ENCODE measurements around the gene DPH1.
A peak's percentile ranks its signal among the peaks of the same experiment; 100 is the strongest.

DPH1 gene

DNA sequence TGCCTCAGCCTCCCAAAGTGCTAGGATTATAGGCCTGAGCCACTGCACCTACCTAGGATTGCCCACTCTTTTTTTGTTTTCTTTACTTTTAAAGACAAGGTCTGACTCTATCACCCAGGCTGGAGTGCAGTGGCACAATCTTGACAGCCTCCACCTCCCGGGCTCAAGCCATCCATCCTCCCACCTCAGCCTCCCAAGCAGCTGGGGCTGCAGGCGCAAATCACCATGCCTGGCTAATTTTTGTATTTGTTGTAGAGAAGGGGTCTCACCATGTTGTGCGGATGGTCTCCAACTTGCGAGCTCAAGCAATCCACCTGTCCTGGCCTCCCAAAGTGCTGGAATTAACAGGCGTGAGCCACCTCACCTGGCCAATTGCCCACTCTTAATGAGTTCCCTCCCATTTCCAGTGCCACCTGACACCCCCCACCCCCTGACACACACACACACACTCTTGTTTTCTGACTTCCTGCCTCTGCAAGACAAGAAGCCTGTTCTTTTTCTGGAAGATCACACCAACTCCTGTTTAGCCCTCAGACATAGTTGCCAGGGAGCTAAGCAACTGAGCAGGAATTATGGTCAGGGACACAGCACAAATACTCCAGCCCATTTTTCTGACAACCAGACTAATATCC lies 14.4 kb downstream of the DPH1 start:
- no peaks in the 10 kb centered on the region for H3K9me3 ChIP-seq (ENCODE audit: control insufficient read depth, insufficient read depth, low read depth, low read length)
- H3K4me1 ChIP-seq (ENCODE audit: control insufficient read depth, insufficient read depth, low read length), result peaks cover 11% of the 10 kb centered on the region
- ChIA-PET CTCF (interaction anchor here (0.6 to 2.3 kb wide), 8 partner anchors 10 to 237 kb away, joined by 3 to 7 read pairs (median 4); no protein-coding TSS in a partner anchor), POLR2A (interaction anchor here (0.6 to 1.1 kb wide), 4 partner anchors 136 to 332 kb away, joined by 3 to 4 read pairs (median 3); no protein-coding TSS in a partner anchor)
- peak; percentile 38; the same call in 1 of the 2 replicates for TF ChIP-seq ZFHX2 (tag by site-specific recombination; conservative IDR thresholded peaks at IDR 0.05)
- no peak for TF ChIP-seq ZNF146 (tag by site-specific recombination; IDR thresholded peaks at IDR 0.05)
- peak; percentile 25; the same call in 1 of the 2 replicates for TF ChIP-seq ZNF600 (tag by site-specific recombination; IDR thresholded peaks at IDR 0.05)
- no peak for TF ChIP-seq REPIN1 (tag by site-specific recombination; IDR thresholded peaks at IDR 0.05; ENCODE audit: low read depth)
- no peak for TF ChIP-seq ZNF341 (tag by site-specific recombination; IDR thresholded peaks at IDR 0.05; ENCODE audit: low read depth)
- TF ChIP-seq ZIC2 (tag by site-specific recombination; IDR thresholded peaks at IDR 0.05), result no peak
- TF ChIP-seq ZNF221 (tag by site-specific recombination; IDR thresholded peaks at IDR 0.05; ENCODE audit: borderline replicate concordance), result no peak
- peak; percentile 56; the same call in 1 of the 2 replicates for TF ChIP-seq WT1 (tag by site-specific recombination; IDR thresholded peaks at IDR 0.05)
- TF ChIP-seq ZNF350 (tag by site-specific recombination; IDR thresholded peaks at IDR 0.05), result no peak
- no peak for TF ChIP-seq ZNF280D (tag by site-specific recombination; IDR thresholded peaks at IDR 0.05)
- TF ChIP-seq ZNF777 (tag by site-specific recombination; IDR thresholded peaks at IDR 0.05; ENCODE audit: borderline replicate concordance), result no peak
- no peak for TF ChIP-seq ZBTB17 (tag by site-specific recombination; IDR thresholded peaks at IDR 0.05)
- TF ChIP-seq ZNF571 (tag by site-specific recombination; IDR thresholded peaks at IDR 0.05), result no peak
- TF ChIP-seq EGR2 (tag by site-specific recombination; IDR thresholded peaks at IDR 0.05; ENCODE audit: low read depth), result peak; percentile 56
- TF ChIP-seq SP7 (tag by site-specific recombination; IDR thresholded peaks at IDR 0.05), result no peak
- TF ChIP-seq ZNF580 (tag by site-specific recombination; IDR thresholded peaks at IDR 0.05), result no peak
- 0 out of 2 replicates have a peak, but pooled peaks have one; percentile 13 for TF ChIP-seq KLF9 (tag by site-specific recombination; IDR thresholded peaks at IDR 0.05; ENCODE audit: low read depth)
- no peak for TF ChIP-seq ZNF473 (tag by site-specific recombination; IDR thresholded peaks at IDR 0.05)
- no peak for TF ChIP-seq ZNF132 (tag by site-specific recombination; IDR thresholded peaks at IDR 0.05; ENCODE audit: borderline replicate concordance)
- peak; percentile 55; the same call in 1 of the 2 replicates for TF ChIP-seq ZNF398 (tag by site-specific recombination; IDR thresholded peaks at IDR 0.05)
- H3K36me3 ChIP-seq (ENCODE audit: control insufficient read depth in 2 of 2, insufficient read depth in 1 of 2, low read length in 2 of 2), result peaks cover 14 to 41% of the 10 kb centered on the region in 2 experiments
- no peak overlapping the region for H3K27ac ChIP-seq (ENCODE audit: extremely low read depth, low read depth, low read length)
- H3K4me3 ChIP-seq (ENCODE audit: low read depth, low read length), result no peak overlapping the region

GRCh38 chr17:2047590-2047989 lies 17.6 kb downstream of the DPH1 start:
- Histone ChIP-seq H3K4me3 (ENCODE audit: low read depth, low read length) (no peak overlapping the region), H3K36me3 (ENCODE audit: control insufficient read depth in 2 of 2, insufficient read depth in 1 of 2, low read length in 2 of 2) (peaks cover 14 to 23% of the 10 kb centered on the region in 2 experiments), H3K4me1 (ENCODE audit: control insufficient read depth, insufficient read depth, low read length) (peaks cover 8% of the 10 kb centered on the region), H3K9me3 (ENCODE audit: control insufficient read depth, insufficient read depth, low read depth, low read length) (no peaks in the 10 kb centered on the region), H3K27ac (ENCODE audit: extremely low read depth, low read depth, low read length) (no peak overlapping the region)
- ChIA-PET POLR2A (interaction anchor here (0.6 kb wide), 2 partner anchors 44 to 332 kb away, joined by 3 to 4 read pairs; no protein-coding TSS in a partner anchor), CTCF (interaction anchor here (0.6 to 3.5 kb wide), 2 partner anchors 21 to 197 kb away, joined by 3 to 17 read pairs; no protein-coding TSS in a partner anchor)
- TF ChIP-seq TRIM28 (IDR thresholded peaks at IDR 0.05; ENCODE audit: borderline replicate concordance, low read length), result no peak
- peak; percentile 92 for TF ChIP-seq ZNF121 (tag by site-specific recombination; IDR thresholded peaks at IDR 0.05)
- TF ChIP-seq FEZF1 (tag by site-specific recombination; IDR thresholded peaks at IDR 0.05), result no peak
- TF ChIP-seq ZNF146 (tag by site-specific recombination; IDR thresholded peaks at IDR 0.05), result no peak
- no peak for TF ChIP-seq PBX3 (CRISPR knock-in tag; IDR thresholded peaks at IDR 0.05)
- no peak for TF ChIP-seq KLF1 (tag by site-specific recombination; IDR thresholded peaks at IDR 0.05)
- no peak for TF ChIP-seq RBAK (tag by site-specific recombination; IDR thresholded peaks at IDR 0.05)
- TF ChIP-seq, protein P1, sequence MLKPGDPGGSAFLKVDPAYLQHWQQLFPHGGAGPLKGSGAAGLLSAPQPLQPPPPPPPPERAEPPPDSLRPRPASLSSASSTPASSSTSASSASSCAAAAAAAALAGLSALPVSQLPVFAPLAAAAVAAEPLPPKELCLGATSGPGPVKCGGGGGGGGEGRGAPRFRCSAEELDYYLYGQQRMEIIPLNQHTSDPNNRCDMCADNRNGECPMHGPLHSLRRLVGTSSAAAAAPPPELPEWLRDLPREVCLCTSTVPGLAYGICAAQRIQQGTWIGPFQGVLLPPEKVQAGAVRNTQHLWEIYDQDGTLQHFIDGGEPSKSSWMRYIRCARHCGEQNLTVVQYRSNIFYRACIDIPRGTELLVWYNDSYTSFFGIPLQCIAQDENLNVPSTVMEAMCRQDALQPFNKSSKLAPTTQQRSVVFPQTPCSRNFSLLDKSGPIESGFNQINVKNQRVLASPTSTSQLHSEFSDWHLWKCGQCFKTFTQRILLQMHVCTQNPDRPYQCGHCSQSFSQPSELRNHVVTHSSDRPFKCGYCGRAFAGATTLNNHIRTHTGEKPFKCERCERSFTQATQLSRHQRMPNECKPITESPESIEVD (tag by site-specific recombination; IDR thresholded peaks at IDR 0.05), result no peak

Measured in HEK293 (cell line).